ENCODE data around the gene INCENP.

GRCh38 chr11:62150887-62151736 is 27.3 kb downstream of the INCENP start:
- no peak for TF ChIP-seq EZH2 (IDR thresholded peaks at IDR 0.05; ENCODE audit: low read depth, unreplicated experiment)
- TF ChIP-seq CTCF (conservative IDR thresholded peaks at IDR 0.05; ENCODE audit: low read depth in 2 of 2): no peak
- TF ChIP-seq NANOG (IDR thresholded peaks at IDR 0.05; ENCODE audit: borderline replicate concordance): no peak

All from GM23338 (cell line).